Measurements from ENCODE around the gene CYS1. TPM values are rescaled to one million over a fixed set of nuclear protein-coding genes. Genes with fewer than 3 reads are reported as not detected.
"Not testable (repeated sequence)": the region's sequence is repeated elsewhere in the genome, so short reads cannot be mapped to it uniquely, and the experiment has no call there.

The CYS1 gene
- total RNA-seq, 1 donor from 2014 or later, result 1.2 TPM

- DNase-seq, result no peak
Observed at GRCh38 chr2:10046931-10047330, 33.3 kb downstream of the CYS1 start.

- DNase-seq, result no peak
Observed at GRCh38 chr2:10045561-10046355, 34.5 kb downstream of the CYS1 start.

GRCh38 chr2:10043906-10044601 is 36.2 kb downstream of the CYS1 start:
- peak; percentile 96 for DNase-seq

GRCh38 chr2:10043256-10043905 is 36.8 kb downstream of the CYS1 start, which contains the start of gene KLF11:
TSS of gene KLF11 (plus strand) at chr2:10043550. CDS start at chr2:10043717, 167 bp downstream.
- peak; percentile 95 for DNase-seq

- DNase-seq, result peak; percentile 81
Observed at GRCh38 chr2:10042301-10043161, 37.7 kb downstream of the CYS1 start.

GRCh38 chr2:10041711-10042110 is 38.5 kb downstream of the CYS1 start:
- no peak for DNase-seq

GRCh38 chr2:10039658-10040410 is 40.4 kb downstream of the CYS1 start:
- DNase-seq, result no peak

- DNase-seq, result no peak
Observed at GRCh38 chr2:10038716-10039115, 41.5 kb downstream of the CYS1 start.

- DNase-seq, result no peak
Observed at GRCh38 chr2:10038123-10038522, 42.1 kb downstream of the CYS1 start.

- DNase-seq, result peak; percentile 79
Observed at GRCh38 chr2:10036095-10036884, 43.9 kb downstream of the CYS1 start.

GRCh38 chr2:10035633-10036032 is 44.6 kb downstream of the CYS1 start:
- no peak for DNase-seq

GRCh38 chr2:10035053-10035422 is 45.2 kb downstream of the CYS1 start:
- DNase-seq, result no peak

GRCh38 chr2:10034333-10035052 is 45.7 kb downstream of the CYS1 start:
- DNase-seq, result no peak

- no peak for DNase-seq
Observed at GRCh38 chr2:10033251-10034006, 46.8 kb downstream of the CYS1 start.

GRCh38 chr2:10032746-10033105 is 47.5 kb downstream of the CYS1 start:
- no peak for DNase-seq

GRCh38 chr2:10031886-10032745 is 48.1 kb downstream of the CYS1 start:
- no peak for DNase-seq

- not testable (repeated sequence) for DNase-seq
Observed at GRCh38 chr2:10030798-10031197, 49.4 kb downstream of the CYS1 start.

- peak; percentile 33 for DNase-seq
Observed at GRCh38 chr2:10030311-10030736, 49.9 kb downstream of the CYS1 start.

- DNase-seq, result no peak
Observed at GRCh38 chr2:10029875-10030223, 50.4 kb downstream of the CYS1 start.

All from dermis blood vessel endothelial cell (primary cell).